SKM-1 treated with dmso at 0.1 percent for 144 hours (cell line): ENCODE data around the gene HINFP.
"Not testable (repeated sequence)": the region's sequence is repeated elsewhere in the genome, so short reads cannot be mapped to it uniquely, and the experiment has no call there.

Experiments used
- DNase-seq: peaks from one replicate; lab custom pipeline; 2025; ENCODE audit not compliant: unreplicated experiment; lab: John Stamatoyannopoulos, UW

Gene HINFP

GRCh38 chr11:119099711-119100110, 21.7 kb upstream of the HINFP start:
- no peak for DNase-seq

- no peak for DNase-seq
Observed at GRCh38 chr11:119100246-119100970, 21.0 kb upstream of the HINFP start.

DNA sequence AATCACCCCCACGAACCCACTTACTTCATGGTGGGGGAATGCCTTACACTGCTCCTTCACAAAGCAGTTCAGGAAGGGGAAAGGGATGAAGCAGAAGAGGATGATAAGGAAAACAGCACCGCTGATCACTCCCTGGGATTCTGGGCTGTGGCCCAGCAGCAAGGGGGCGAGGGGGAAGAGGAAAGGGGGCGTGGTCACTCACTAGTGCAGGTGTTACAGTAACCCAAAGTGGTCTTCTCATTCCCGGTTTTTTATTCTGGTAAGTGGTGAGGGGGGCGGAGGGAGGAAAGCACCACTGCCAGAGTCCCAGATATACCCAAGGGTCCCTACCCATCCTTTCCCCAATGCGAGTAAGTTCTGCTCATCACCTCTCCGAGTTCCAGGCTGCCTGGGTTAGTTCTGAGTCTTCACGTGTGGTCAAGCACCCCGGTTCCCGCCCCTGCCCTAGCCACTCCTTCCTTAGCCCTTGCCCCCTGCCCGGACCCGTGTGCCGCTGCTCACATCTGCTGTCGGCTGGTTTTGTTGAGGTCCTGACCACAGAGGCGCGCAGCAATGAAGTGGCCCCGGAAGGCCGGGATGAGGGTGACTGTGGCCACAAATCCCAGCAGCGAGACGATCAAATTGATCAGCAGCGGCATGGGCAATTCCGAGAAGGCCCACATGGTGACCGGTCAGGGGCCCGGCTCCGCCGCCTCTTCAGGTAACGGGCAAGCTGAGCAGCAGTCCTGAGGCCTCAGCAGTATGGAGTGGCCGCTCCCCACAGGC, 20.2 kb upstream of the HINFP start:
- DNase-seq = no peak

DNA sequence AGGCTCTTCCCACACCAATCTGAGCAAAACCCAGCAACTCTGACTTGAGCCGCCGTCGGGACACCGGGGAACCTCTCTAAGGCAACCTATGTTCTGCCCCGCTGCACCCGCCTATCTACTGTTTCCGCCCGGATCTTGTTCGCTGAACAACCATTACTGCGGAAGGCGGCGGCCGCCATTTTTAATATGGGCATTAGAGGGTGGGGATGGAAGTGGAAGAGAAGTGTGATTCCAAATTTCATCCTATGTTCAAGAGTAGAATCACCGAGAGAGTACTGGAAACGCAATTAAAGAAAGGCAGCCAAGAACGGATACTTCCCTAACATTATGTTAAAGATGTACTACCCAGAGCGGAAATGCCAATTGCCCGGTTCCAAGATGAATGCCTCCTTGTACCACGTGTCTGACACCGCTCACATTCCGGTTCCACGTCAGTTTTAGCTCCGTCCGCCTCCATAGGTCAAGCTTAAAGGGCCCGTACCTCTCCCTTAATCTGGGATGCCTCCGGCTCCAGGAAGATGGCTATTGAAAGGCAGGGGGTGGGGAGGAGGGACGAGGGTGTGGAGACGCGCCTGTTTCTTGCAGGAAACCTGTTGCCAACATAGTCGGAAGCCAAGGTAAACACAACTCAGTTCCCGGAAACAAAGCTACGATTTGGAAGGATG, 19.5 kb upstream of the HINFP start, which contains the start of gene DPAGT1:
TSS of gene DPAGT1 (minus strand) at position 95 of the 665 bp plus-strand sequence. CDS start 198 bp downstream, outside the sequence.
- DNase-seq = peak; percentile 92

GRCh38 chr11:119103161-119103664, 18.2 kb upstream of the HINFP start:
- not testable (repeated sequence) for DNase-seq

- DNase-seq = no peak
Observed at GRCh38 chr11:119103793-119104192, 17.6 kb upstream of the HINFP start.

- DNase-seq = peak; percentile 95
Observed at GRCh38 chr11:119106564-119107537, 14.5 kb upstream of the HINFP start, which contains the start of gene C2CD2L. Gene C2CD2L, plus strand, starts transcription at chr11:119107344. Its CDS starts 398 bp downstream, at chr11:119107742.

DNA sequence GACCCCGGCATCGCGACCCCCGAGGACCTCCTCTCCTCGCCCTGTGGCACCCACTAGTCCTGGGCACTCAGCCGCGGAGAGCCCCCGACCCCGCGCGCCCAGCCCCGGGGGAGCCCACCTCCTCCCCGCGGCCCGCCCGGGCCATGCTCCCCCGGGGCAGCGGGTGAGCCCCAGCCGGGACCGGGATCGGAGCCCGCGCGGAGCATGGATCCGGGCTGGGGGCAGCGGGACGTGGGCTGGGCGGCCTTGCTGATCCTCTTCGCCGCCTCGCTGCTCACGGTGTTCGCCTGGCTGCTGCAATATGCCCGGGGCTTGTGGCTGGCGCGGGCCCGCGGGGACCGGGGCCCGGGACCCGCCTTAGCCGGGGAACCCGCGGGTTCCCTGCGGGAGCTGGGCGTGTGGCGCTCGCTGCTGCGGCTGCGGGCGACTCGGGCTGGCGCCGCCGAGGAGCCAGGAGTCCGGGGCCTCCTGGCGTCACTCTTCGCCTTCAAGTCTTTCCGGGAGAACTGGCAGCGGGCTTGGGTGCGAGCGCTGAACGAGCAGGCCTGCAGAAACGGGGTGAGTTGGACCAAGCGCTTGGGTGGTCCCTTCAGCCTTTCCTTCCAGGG, 13.7 kb upstream of the HINFP start:
- no peak for DNase-seq

GRCh38 chr11:119108146-119108856, 13.1 kb upstream of the HINFP start:
- peak; percentile 47 for DNase-seq

DNA sequence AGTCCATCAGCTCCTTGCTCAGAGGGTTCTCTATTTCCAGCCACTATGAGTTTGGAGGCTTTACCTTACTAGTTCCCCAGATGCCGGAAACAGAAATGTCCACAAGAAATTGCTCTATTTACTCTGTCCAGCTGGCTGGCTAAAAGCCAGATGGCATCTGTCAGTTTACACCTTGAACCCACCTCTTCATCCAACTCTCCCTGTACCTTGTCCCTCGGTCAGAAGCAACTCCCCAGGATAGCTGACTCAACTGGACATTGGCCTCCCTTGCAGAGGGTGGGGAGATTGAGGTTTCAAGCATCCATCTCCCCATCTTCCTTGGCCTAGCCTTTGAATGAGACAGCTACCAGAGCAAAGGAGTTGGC, 12.5 kb upstream of the HINFP start:
- DNase-seq = no peak

GRCh38 chr11:119109843-119110242, 11.5 kb upstream of the HINFP start:
- DNase-seq = no peak

DNA sequence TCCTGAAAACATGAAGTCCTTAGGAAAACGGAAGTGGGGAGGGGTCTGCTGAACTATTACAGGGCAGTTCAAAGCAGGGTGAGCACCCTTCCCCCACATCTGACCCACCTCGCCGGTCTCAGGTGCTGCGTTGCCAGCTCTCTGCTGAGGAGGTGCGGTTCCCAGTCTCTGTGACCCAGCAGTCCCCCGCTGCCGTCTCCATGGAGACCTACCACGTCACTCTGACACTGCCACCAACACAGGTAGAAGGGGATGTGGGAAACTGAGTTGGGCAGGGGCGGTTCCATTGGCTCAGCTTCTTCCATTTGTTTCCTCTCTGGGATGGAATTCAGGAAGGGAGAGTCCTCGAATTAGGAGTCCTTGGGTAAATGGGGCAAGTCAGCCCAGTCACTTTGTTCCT, 10.9 kb upstream of the HINFP start:
- no peak for DNase-seq

GRCh38 chr11:119111361-119111925, 9.9 kb upstream of the HINFP start:
- DNase-seq = no peak

DNA sequence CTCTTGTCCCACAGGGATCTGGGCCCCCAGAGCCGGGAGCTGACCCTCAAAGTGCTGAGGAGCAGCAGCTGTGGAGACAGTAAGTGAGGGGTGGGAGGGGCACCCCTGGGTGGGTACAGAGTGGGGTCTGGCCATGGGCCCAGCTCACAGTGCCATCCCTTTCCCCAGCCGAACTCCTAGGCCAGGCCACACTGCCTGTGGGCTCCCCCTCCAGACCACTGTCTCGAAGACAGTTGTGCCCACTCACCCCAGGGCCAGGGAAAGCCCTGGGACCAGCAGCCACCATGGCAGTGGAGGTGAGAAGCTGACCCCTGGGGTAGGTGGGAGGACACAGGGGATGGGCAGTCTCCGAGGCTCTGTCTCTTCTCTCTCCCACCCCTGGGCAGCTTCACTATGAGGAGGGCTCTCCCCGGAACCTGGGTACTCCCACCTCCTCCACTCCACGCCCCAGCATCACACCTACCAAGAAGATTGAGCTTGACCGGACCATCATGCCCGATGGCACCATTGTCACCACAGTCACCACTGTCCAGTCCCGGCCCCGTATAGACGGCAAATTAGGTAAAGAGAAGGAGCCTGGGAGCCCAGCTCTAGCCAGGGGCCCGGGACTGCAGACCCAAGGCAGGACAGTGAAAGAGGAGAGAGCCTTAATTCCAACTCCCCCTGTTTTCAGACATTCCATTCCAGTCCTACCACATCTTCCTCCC, 8.9 kb upstream of the HINFP start:
- DNase-seq = no peak

DNA sequence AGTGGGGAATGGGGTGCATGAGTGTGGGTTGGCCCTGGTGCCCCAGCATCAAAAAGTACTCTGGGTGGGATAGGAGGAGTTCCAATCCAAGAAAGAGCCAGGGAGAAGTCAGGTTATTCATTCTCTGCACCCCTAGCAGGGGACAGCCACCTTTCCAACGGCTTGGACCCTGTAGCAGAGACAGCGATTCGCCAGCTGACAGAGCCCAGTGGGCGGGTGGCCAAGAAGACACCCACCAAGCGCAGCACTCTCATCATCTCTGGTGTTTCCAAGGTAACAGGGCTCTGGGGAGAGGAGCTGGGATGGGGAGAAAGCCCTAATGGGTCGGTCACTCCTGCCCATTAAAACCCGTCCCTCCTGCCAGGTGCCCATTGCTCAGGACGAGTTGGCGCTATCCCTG, 7.7 kb upstream of the HINFP start:
- DNase-seq = no peak

- no peak for DNase-seq
Observed at GRCh38 chr11:119114351-119114750, 7.0 kb upstream of the HINFP start.

DNA sequence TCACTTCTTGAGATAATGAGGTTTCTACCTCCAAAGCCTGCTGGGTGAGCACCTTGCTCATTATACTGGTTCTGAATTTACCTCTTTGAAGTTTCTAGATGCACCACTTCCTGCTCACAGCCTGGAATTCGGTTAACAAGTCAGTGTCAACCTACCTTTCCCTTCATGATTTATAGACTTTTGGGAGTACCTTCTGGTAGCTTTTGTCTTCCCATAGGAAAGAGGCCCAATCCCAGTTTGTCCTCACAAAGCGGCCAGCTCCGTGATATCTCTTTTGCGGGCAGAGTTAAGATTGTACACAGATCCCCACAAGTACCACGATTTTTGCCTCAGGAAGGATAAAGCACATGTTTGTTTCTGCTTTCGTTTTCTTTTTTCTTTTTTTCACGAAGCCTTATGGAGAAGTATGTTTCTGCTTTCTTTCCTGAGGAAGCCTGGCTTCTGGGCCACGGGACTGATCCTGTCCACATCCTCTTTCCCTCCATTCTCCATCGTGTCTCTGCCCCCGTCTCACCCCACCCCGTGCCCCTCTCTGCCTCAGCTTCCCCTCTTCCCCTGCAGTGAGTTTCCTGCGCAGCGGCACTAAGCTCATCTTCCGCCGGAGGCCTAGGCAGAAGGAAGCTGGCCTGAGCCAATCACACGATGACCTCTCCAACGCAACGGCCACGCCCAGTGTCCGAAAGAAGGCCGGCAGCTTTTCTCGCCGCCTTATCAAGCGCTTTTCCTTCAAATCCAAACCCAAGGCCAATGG, 5.7 kb upstream of the HINFP start:
- DNase-seq = no peak

DNA sequence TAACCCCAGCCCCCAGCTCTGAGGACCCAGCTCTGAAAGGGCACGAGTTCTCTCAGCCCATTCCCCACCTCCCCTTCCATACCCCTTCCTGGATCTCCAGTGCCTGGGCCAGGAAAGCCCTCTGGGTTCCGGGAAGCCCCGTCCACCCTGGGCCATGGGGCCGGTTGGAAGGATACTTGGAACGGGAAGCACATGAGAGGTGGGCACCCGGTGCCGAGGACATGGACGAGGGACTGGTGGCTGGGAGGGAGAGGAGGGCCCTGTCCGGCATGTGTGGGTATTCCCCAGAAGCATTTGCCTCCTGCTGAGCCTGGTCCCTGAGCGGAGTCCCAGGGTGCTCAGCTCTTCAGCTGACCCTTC, 5.2 kb upstream of the HINFP start:
- no peak for DNase-seq
